HEK293 (cell line): ENCODE results near the gene NFKBIL1.

ENCODE experiments used
- CTCF ChIA-PET: fragments of 350-600 bp; formaldehyde crosslinking; extraction: SDS; loops from one replicate; lab custom pipeline; 2021; ENCODE audit warnings: antibody characterized with exemption; lab: Yijun Ruan, JAX
- POLR2A ChIA-PET: fragments of 300-600 bp; formaldehyde crosslinking; extraction: SDS; loops from one replicate; lab custom pipeline; 2020; ENCODE audit warnings: antibody characterized with exemption, inconsistent platforms; lab: Yijun Ruan, JAX
- H3K27ac ChIP-seq: fragments of 200-500 bp; sonication (Bioruptor generic); 2 replicates; pipeline ENCODE4 v1.5.1; 2014; ENCODE audit warnings: low read depth, low read length, control low read depth, inconsistent platforms; ENCODE audit errors: extremely low read depth
- H3K36me3 ChIP-seq, 2 experiments: fragments of 200-500 bp in 1 of 2; sonication (Bioruptor generic) in 1 of 2; 1 replicate in 1 of 2; 2 replicates in 1 of 2; pipeline ENCODE4 v1.5.1; 2014 to 2017; ENCODE audit warnings: inconsistent platforms in 2 of 2, low read length in 2 of 2; ENCODE audit not compliant: control insufficient read depth in 2 of 2, insufficient read depth in 1 of 2
- H3K4me1 ChIP-seq: fragments of 200-500 bp; sonication (Bioruptor generic); 2 replicates; pipeline ENCODE4 v1.5.1; 2014; ENCODE audit warnings: mild to moderate bottlenecking, low read length, inconsistent platforms; ENCODE audit not compliant: control insufficient read depth, insufficient read depth
- H3K4me3 ChIP-seq: 2 replicates; pipeline ENCODE4 v1.5.1; 2011; ENCODE audit warnings: low read depth, mild to moderate bottlenecking, control low read depth, low read length, moderate library complexity
- H3K9me3 ChIP-seq: fragments of 200-500 bp; sonication (Bioruptor generic); 2 replicates; pipeline ENCODE4 v1.5.1; 2014; ENCODE audit warnings: low read depth, low read length, inconsistent platforms; ENCODE audit not compliant: control insufficient read depth, insufficient read depth
- SCRT2 ChIP-seq: fragments of 450-650 bp; formaldehyde crosslinking; IDR thresholded peaks from 2 replicates; pipeline ENCODE4 v1.5.1; 2016; ENCODE audit warnings: missing biosample characterization, missing genetic modification characterization
- SP2 ChIP-seq: fragments of 450-650 bp; formaldehyde crosslinking; IDR thresholded peaks from 2 replicates; pipeline ENCODE4 v1.5.1; 2016; ENCODE audit warnings: missing biosample characterization, missing genetic modification characterization
- ZBTB21 ChIP-seq: fragments of 450-650 bp; formaldehyde crosslinking; IDR thresholded peaks from 2 replicates; pipeline ENCODE4 v1.5.1; 2017; ENCODE audit warnings: missing biosample characterization, missing genetic modification characterization
- ZBTB48 ChIP-seq: fragments of 450-650 bp; formaldehyde crosslinking; IDR thresholded peaks from 2 replicates; pipeline ENCODE4 v1.5.1; 2016; ENCODE audit warnings: missing biosample characterization, missing genetic modification characterization
- ZFHX2 ChIP-seq: fragments of 450-650 bp; formaldehyde crosslinking; conservative IDR thresholded peaks from 2 replicates; pipeline ENCODE4 v1.5.1; 2016; ENCODE audit warnings: missing biosample characterization, missing genetic modification characterization
- ZNF132 ChIP-seq: fragments of 450-650 bp; formaldehyde crosslinking; IDR thresholded peaks from 2 replicates; pipeline ENCODE4 v1.5.1; 2017; ENCODE audit warnings: missing biosample characterization, missing genetic modification characterization, borderline replicate concordance
- ZNF16 ChIP-seq: fragments of 450-650 bp; formaldehyde crosslinking; IDR thresholded peaks from 2 replicates; pipeline ENCODE4 v1.5.1; 2016; ENCODE audit warnings: low read depth, missing biosample characterization, missing genetic modification characterization
- ZNF174 ChIP-seq: fragments of 450-650 bp; formaldehyde crosslinking; IDR thresholded peaks from 2 replicates; pipeline ENCODE4 v1.5.0; 2017; ENCODE audit warnings: missing biosample characterization, mild to moderate bottlenecking, missing genetic modification characterization
- ZNF302 ChIP-seq: fragments of 450-650 bp; formaldehyde crosslinking; IDR thresholded peaks from 2 replicates; pipeline ENCODE4 v1.5.1; 2016; ENCODE audit warnings: missing biosample characterization, missing genetic modification characterization, low read depth
- ZNF311 ChIP-seq: fragments of 450-650 bp; formaldehyde crosslinking; IDR thresholded peaks from 2 replicates; pipeline ENCODE4 v1.5.1; 2017; ENCODE audit warnings: missing biosample characterization, missing genetic modification characterization, borderline replicate concordance
- ZNF521 ChIP-seq: fragments of 450-650 bp; formaldehyde crosslinking; IDR thresholded peaks from 2 replicates; pipeline ENCODE4 v1.5.1; 2017; ENCODE audit warnings: missing biosample characterization, mild to moderate bottlenecking, missing genetic modification characterization
- ZNF530 ChIP-seq: fragments of 450-650 bp; formaldehyde crosslinking; IDR thresholded peaks from 2 replicates; pipeline ENCODE4 v1.5.1; 2016; ENCODE audit warnings: low read depth, missing biosample characterization, missing genetic modification characterization
- ZNF623 ChIP-seq: fragments of 450-650 bp; formaldehyde crosslinking; IDR thresholded peaks from 2 replicates; pipeline ENCODE4 v1.5.1; 2016; ENCODE audit warnings: missing biosample characterization, missing genetic modification characterization
- ZNF792 ChIP-seq: fragments of 450-650 bp; formaldehyde crosslinking; IDR thresholded peaks from 2 replicates; pipeline ENCODE4 v1.5.1; 2016; ENCODE audit warnings: missing biosample characterization, missing genetic modification characterization
- ZSCAN23 ChIP-seq: fragments of 450-650 bp; formaldehyde crosslinking; IDR thresholded peaks from 2 replicates; pipeline ENCODE4 v1.5.1; 2016; ENCODE audit warnings: missing biosample characterization, missing genetic modification characterization
- ZSCAN30 ChIP-seq: fragments of 450-650 bp; IDR thresholded peaks from 2 replicates; pipeline ENCODE4 v1.5.1; 2018; ENCODE audit warnings: missing biosample characterization, mild to moderate bottlenecking, missing genetic modification characterization, moderate library complexity
- TF ChIP-seq, protein P1 (sequence below): fragments of 450-650 bp; formaldehyde crosslinking; IDR thresholded peaks from 2 replicates; pipeline ENCODE4 v1.5.1; 2016; ENCODE audit warnings: missing biosample characterization, missing genetic modification characterization
- TF ChIP-seq, protein P2 (sequence below): fragments of 450-650 bp; formaldehyde crosslinking; IDR thresholded peaks from 2 replicates; pipeline ENCODE4 v1.5.1; 2016; ENCODE audit warnings: missing biosample characterization, missing genetic modification characterization
- TF ChIP-seq, protein P3 (sequence below): fragments of 450-650 bp; formaldehyde crosslinking; IDR thresholded peaks from 2 replicates; pipeline ENCODE4 v1.5.1; 2016; ENCODE audit warnings: missing biosample characterization, missing genetic modification characterization, borderline replicate concordance
- TF ChIP-seq, protein P4 (sequence below): fragments of 450-650 bp; formaldehyde crosslinking; IDR thresholded peaks from 2 replicates; pipeline ENCODE4 v1.5.1; 2017; ENCODE audit warnings: missing biosample characterization, missing genetic modification characterization

The NFKBIL1 gene

DNA sequence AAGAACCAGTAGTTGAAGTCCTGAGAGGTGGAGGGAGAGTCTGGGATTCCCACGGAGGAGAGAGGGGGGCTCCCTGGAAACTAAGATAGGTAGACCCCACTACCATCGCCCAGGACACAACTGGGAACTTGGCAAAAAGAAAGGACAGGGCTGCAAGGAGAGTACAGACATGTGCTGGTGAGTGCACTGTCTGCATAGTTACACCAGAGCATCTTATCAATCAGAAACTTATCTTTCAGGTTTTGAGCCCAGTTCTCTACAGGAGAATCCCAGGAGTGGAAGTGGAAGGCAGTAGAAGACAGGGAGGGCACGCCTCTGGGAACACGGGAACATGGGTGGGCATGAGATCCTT, 12.2 kb downstream of the NFKBIL1 start:
- CTCF ChIA-PET = interaction anchor here (1.1 to 4.1 kb wide), 6 partner anchors 13 to 38 kb away, joined by 3 to 29 read pairs (median 4); partner anchors contain the start of genes ATP6V1G2 and LST1
- Histone ChIP-seq H3K36me3 (peaks cover 6 to 55% of the 10 kb centered on the region in 2 experiments; a peak in 2 of 3 replicates), H3K4me1 (no peaks in the 10 kb centered on the region), H3K4me3 (no peak overlapping the region), H3K27ac (no peak overlapping the region), H3K9me3 (no peaks in the 10 kb centered on the region)
- TF ChIP-seq ZNF311 (tag by site-specific recombination) (no peak), ZNF16 (tag by site-specific recombination) (no peak), ZSCAN23 (tag by site-specific recombination) (no peak), ZFHX2 (tag by site-specific recombination) (no peak), ZNF530 (no peak), ZNF132 (tag by site-specific recombination) (no peak), ZBTB21 (tag by site-specific recombination) (no peak), SCRT2 (tag by site-specific recombination) (no peak), ZNF792 (tag by site-specific recombination) (no peak), ZNF174 (tag by site-specific recombination) (no peak), ZNF302 (tag by site-specific recombination) (no peak), SP2 (tag by site-specific recombination) (no peak), ZNF521 (tag by site-specific recombination) (no peak), ZNF623 (tag by site-specific recombination) (no peak)
- TF ChIP-seq, protein P1, sequence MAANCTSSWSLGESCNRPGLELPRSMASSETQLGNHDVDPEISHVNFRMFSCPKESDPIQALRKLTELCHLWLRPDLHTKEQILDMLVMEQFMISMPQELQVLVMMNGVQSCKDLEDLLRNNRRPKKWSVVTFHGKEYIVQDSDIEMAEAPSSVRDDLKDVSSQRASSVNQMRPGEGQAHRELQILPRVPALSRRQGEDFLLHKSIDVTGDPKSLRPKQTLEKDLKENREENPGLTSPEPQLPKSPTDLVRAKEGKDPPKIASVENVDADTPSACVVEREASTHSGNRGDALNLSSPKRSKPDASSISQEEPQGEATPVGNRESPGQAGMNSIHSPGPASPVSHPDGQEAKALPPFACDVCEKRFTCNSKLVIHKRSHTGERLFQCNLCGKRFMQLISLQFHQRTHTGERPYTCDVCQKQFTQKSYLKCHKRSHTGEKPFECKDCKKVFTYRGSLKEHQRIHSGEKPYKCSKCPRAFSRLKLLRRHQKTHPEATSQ (tag by site-specific recombination) = no peak
- TF ChIP-seq, protein P2, sequence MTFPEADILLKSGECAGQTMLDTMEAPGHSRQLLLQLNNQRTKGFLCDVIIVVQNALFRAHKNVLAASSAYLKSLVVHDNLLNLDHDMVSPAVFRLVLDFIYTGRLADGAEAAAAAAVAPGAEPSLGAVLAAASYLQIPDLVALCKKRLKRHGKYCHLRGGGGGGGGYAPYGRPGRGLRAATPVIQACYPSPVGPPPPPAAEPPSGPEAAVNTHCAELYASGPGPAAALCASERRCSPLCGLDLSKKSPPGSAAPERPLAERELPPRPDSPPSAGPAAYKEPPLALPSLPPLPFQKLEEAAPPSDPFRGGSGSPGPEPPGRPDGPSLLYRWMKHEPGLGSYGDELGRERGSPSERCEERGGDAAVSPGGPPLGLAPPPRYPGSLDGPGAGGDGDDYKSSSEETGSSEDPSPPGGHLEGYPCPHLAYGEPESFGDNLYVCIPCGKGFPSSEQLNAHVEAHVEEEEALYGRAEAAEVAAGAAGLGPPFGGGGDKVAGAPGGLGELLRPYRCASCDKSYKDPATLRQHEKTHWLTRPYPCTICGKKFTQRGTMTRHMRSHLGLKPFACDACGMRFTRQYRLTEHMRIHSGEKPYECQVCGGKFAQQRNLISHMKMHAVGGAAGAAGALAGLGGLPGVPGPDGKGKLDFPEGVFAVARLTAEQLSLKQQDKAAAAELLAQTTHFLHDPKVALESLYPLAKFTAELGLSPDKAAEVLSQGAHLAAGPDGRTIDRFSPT (tag by site-specific recombination) = no peak
- TF ChIP-seq, protein P3, sequence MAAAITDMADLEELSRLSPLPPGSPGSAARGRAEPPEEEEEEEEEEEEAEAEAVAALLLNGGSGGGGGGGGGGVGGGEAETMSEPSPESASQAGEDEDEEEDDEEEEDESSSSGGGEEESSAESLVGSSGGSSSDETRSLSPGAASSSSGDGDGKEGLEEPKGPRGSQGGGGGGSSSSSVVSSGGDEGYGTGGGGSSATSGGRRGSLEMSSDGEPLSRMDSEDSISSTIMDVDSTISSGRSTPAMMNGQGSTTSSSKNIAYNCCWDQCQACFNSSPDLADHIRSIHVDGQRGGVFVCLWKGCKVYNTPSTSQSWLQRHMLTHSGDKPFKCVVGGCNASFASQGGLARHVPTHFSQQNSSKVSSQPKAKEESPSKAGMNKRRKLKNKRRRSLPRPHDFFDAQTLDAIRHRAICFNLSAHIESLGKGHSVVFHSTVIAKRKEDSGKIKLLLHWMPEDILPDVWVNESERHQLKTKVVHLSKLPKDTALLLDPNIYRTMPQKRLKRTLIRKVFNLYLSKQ (tag by site-specific recombination) = no peak
- TF ChIP-seq, all 188 proteins: peak for 0
- POLR2A ChIA-PET = interaction anchor here (1.3 kb wide), 1 partner anchor 17 kb away, joined by 3 read pairs; no protein-coding TSS in a partner anchor

DNA sequence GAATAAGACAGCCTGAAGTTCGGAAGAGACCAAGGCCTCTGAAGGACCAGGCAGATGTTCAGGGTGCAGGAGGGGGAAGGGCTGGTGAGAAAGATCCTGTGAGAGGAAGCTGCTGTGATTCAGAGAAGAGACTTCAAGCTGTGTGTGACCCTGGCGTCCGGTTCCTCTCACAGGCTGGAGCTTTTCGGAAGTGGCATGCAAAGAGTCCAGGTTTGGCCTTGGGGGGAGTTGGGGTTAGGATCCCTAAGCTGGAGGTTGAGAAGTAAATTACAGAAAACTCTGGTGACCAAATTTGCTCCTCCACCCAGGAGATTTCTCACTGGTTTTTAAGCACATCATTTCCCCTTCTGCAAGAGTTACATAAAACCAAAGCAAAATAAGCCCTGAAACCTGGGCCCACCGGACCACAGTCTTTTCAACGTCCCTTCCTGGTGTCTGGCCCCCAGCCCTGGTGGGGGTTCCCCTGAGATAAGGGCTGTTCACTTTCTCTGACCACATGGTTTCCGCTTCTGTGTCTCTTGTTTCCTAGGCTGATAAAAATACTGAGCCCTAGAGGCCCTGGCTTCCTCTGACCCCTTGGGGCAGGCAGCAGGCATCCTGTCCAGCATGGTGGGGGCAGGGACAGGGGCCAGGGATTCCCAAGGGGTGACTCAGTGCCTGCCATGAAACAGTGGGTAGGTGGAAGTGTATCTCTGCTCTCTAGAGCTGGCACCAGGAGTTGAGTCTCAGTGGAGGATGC, 12.7 kb downstream of the NFKBIL1 start:
- Histone ChIP-seq H3K9me3 (no peaks in the 10 kb centered on the region), H3K36me3 (peaks cover 5 to 52% of the 10 kb centered on the region in 2 experiments; a peak in 2 of 3 replicates), H3K4me3 (no peak overlapping the region), H3K27ac (no peak overlapping the region), H3K4me1 (no peaks in the 10 kb centered on the region)
- TF ChIP-seq, protein P4, sequence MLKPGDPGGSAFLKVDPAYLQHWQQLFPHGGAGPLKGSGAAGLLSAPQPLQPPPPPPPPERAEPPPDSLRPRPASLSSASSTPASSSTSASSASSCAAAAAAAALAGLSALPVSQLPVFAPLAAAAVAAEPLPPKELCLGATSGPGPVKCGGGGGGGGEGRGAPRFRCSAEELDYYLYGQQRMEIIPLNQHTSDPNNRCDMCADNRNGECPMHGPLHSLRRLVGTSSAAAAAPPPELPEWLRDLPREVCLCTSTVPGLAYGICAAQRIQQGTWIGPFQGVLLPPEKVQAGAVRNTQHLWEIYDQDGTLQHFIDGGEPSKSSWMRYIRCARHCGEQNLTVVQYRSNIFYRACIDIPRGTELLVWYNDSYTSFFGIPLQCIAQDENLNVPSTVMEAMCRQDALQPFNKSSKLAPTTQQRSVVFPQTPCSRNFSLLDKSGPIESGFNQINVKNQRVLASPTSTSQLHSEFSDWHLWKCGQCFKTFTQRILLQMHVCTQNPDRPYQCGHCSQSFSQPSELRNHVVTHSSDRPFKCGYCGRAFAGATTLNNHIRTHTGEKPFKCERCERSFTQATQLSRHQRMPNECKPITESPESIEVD = no peak
- TF ChIP-seq ZSCAN30 (tag by site-specific recombination) (no peak), ZBTB48 (tag by site-specific recombination) (peak; percentile 19; the same call in 1 of the 2 replicates)
- CTCF ChIA-PET = interaction anchor here (1.0 to 4.1 kb wide), 7 partner anchors 13 to 38 kb away, joined by 3 to 29 read pairs (median 4); partner anchors contain the start of genes ATP6V1G2 and LST1
- POLR2A ChIA-PET = interaction anchor here (1.0 to 1.3 kb wide), 2 partner anchors 18 to 19 kb away, joined by 3 read pairs; partner anchors contain the start of gene DDX39B
